MM.1S (cell line): Measurements from ENCODE around the gene CNTNAP2.

Source experiments
- DNase-seq: peaks from one replicate; pipeline ENCODE4 v3.0.0-alpha.2; 2015
- H2AFZ ChIP-seq: fragments of 300-600 bp; sonication (generic); 2 replicates; pipeline ENCODE4 v1.6.0; 2016; ENCODE audit warnings: antibody characterized with exemption, low read length
- H3F3A ChIP-seq: fragments of 300-600 bp; sonication (generic); 2 replicates; pipeline ENCODE4 v1.6.1; 2016; ENCODE audit warnings: mild to moderate bottlenecking, antibody characterized with exemption, low read length, moderate library complexity, mixed read lengths; ENCODE audit not compliant: insufficient read depth
- H3K27ac ChIP-seq: fragments of 300-600 bp; sonication (generic); 2 replicates; pipeline ENCODE4 v1.5.1; 2016; ENCODE audit warnings: mild to moderate bottlenecking, low read length
- H3K27me3 ChIP-seq: fragments of 300-600 bp; sonication (generic); replicated peaks from 2 replicates; pipeline ENCODE4 v1.6.0; 2016; ENCODE audit warnings: low read length; ENCODE audit not compliant: insufficient read depth
- H3K36me3 ChIP-seq: fragments of 300-600 bp; sonication (generic); replicated peaks from 2 replicates; pipeline ENCODE4 v1.6.1; 2016; ENCODE audit warnings: mild to moderate bottlenecking, low read length, mixed read lengths; ENCODE audit not compliant: insufficient read depth
- H3K4me1 ChIP-seq: fragments of 300-600 bp; sonication (generic); 2 replicates; pipeline ENCODE4 v1.6.1; 2016; ENCODE audit warnings: low read length, mixed read lengths
- H3K4me2 ChIP-seq: fragments of 300-600 bp; sonication (generic); 2 replicates; pipeline ENCODE4 v1.6.0; 2016; ENCODE audit warnings: low read depth, low read length
- H3K4me3 ChIP-seq: fragments of 300-600 bp; sonication (generic); 2 replicates; pipeline ENCODE4 v1.5.1; 2016; ENCODE audit warnings: low read length, mixed read lengths
- H3K79me2 ChIP-seq: fragments of 300-600 bp; sonication (generic); 2 replicates; pipeline ENCODE4 v1.6.1; 2016; ENCODE audit warnings: mixed run types, low read length, mixed read lengths
- H3K9ac ChIP-seq: fragments of 300-600 bp; sonication (generic); 2 replicates; pipeline ENCODE4 v1.6.1; 2016; ENCODE audit warnings: low read length, mixed read lengths
- H3K9me2 ChIP-seq: fragments of 300-600 bp; sonication (generic); replicated peaks from 2 replicates; pipeline ENCODE4 v1.6.1; 2016; ENCODE audit warnings: mild to moderate bottlenecking, low read length, mixed read lengths; ENCODE audit not compliant: insufficient read depth
- H3K9me3 ChIP-seq: fragments of 300-600 bp; sonication (generic); replicated peaks from 2 replicates; pipeline ENCODE4 v1.6.1; 2016; ENCODE audit warnings: mild to moderate bottlenecking, low read length, mixed read lengths; ENCODE audit not compliant: insufficient read depth
- H4K20me1 ChIP-seq: fragments of 300-600 bp; sonication (generic); 2 replicates; pipeline ENCODE4 v1.6.1; 2016; ENCODE audit warnings: mild to moderate bottlenecking, low read length, moderate library complexity, mixed read lengths; ENCODE audit not compliant: insufficient read depth
- CTCF ChIP-seq: fragments of 300-600 bp; sonication (generic); IDR thresholded peaks from 2 replicates; pipeline ENCODE4 v1.5.1; 2016; ENCODE audit warnings: antibody characterized with exemption, low read length, mixed read lengths
- EZH2 ChIP-seq: fragments of 300-600 bp; sonication (generic); optimal IDR thresholded peaks from 2 replicates; pipeline ENCODE3; 2017; ENCODE audit warnings: low read depth, mild to moderate bottlenecking, antibody characterized with exemption, low read length, mixed read lengths
- EZH2phosphoT487 ChIP-seq: fragments of 300-600 bp; sonication (generic); IDR thresholded peaks from 2 replicates; pipeline ENCODE4 v1.6.1; 2018; ENCODE audit warnings: antibody characterized with exemption, low read length

CNTNAP2 gene

GRCh38 chr7:146636581-146636980, 520.0 kb downstream of the CNTNAP2 start:
- H3K4me2 ChIP-seq, result no peak overlapping the region
- no peaks in the 10 kb centered on the region for H4K20me1 ChIP-seq
- no peaks in the 10 kb centered on the region for H3F3A ChIP-seq
- no peaks in the 10 kb centered on the region for H3K9me2 ChIP-seq
- H3K9me3 ChIP-seq, result no peaks in the 10 kb centered on the region
- DNase-seq, result no peak
- no peak overlapping the region for H2AFZ ChIP-seq
- no peaks in the 10 kb centered on the region for H3K27me3 ChIP-seq
- H3K79me2 ChIP-seq, result no peaks in the 10 kb centered on the region
- H3K4me1 ChIP-seq, result no peaks in the 10 kb centered on the region
- H3K27ac ChIP-seq, result no peak overlapping the region
- H3K4me3 ChIP-seq, result no peak overlapping the region
- TF ChIP-seq EZH2phosphoT487, result no peak
- no peak for TF ChIP-seq CTCF
- no peak for TF ChIP-seq EZH2
- no peak overlapping the region for H3K9ac ChIP-seq
- H3K36me3 ChIP-seq, result no peaks in the 10 kb centered on the region

- Histone ChIP-seq H3K9me2 (no peaks in the 10 kb centered on the region), H3K27me3 (no peaks in the 10 kb centered on the region), H3K36me3 (no peaks in the 10 kb centered on the region), H3K9ac (no peak overlapping the region), H3F3A (no peaks in the 10 kb centered on the region), H4K20me1 (no peaks in the 10 kb centered on the region), H3K27ac (no peak overlapping the region), H3K4me1 (no peaks in the 10 kb centered on the region), H3K4me3 (no peak overlapping the region), H3K79me2 (no peaks in the 10 kb centered on the region), H3K9me3 (no peaks in the 10 kb centered on the region), H3K4me2 (no peak overlapping the region), H2AFZ (no peak overlapping the region)
- TF ChIP-seq EZH2 (no peak), EZH2phosphoT487 (no peak), CTCF (no peak)
- no peak for DNase-seq
Observed at GRCh38 chr7:146639291-146639690, 522.7 kb downstream of the CNTNAP2 start.

- Histone ChIP-seq H3K36me3 (no peaks in the 10 kb centered on the region), H2AFZ (no peak overlapping the region), H3K4me1 (no peaks in the 10 kb centered on the region), H4K20me1 (no peaks in the 10 kb centered on the region), H3K9me3 (no peaks in the 10 kb centered on the region), H3K9me2 (no peaks in the 10 kb centered on the region), H3K79me2 (no peaks in the 10 kb centered on the region), H3K4me2 (no peak overlapping the region), H3F3A (no peaks in the 10 kb centered on the region), H3K27me3 (no peaks in the 10 kb centered on the region), H3K9ac (no peak overlapping the region), H3K27ac (no peak overlapping the region), H3K4me3 (no peak overlapping the region)
- DNase-seq, result peak; percentile 43
- TF ChIP-seq EZH2phosphoT487 (no peak), CTCF (no peak), EZH2 (no peak)
Observed at GRCh38 chr7:146641491-146641890, 524.9 kb downstream of the CNTNAP2 start.
